RWPE1 (cell line): Measurements from ENCODE around the gene PLCH1.

Source experiments
- CTCF ChIA-PET: fragments of 350-600 bp; sonication (Branson Sonifier 250); formaldehyde crosslinking; extraction: SDS; loops from one replicate; lab custom pipeline; 2021; lab: Yijun Ruan, JAX
- POLR2A ChIA-PET: fragments of 400-600 bp; formaldehyde crosslinking; extraction: SDS; loops from one replicate; lab custom pipeline; 2020; ENCODE audit warnings: antibody characterized with exemption; ENCODE audit not compliant: low non-redundant PET; lab: Yijun Ruan, JAX
- DNase-seq: peaks from one replicate; pipeline ENCODE4 v3.0.0; 2012; ENCODE audit warnings: low spot score
- H3K27ac ChIP-seq: fragments of 450-650 bp; 2 replicates; pipeline ENCODE4 v1.5.1; 2017
- TF ChIP-seq, protein P1 (sequence below): fragments of 450-650 bp; conservative IDR thresholded peaks from 2 replicates; pipeline ENCODE4 v1.5.1; 2017; ENCODE audit warnings: low read depth, mild to moderate bottlenecking

PLCH1 gene

DNA sequence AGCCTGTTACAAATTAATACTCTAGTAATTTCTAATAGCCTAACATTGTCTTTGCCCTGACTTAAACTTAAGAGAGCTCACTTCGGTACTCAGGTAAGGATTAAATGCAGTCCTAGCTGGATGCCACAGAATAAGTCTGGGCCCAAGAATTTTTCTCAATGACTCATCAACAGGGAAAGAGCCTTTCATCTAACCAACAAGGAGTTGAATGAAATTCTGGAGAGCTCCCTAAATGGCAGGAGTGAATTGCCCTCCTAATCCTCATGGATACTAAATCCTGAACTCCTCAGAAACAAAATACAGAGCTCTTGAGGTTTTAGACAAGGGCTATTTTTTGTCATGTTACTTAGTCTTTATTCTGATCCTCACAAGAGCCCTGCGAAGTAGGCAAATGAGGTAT is 159.5 kb downstream of the PLCH1 start:
- peak; percentile 13 for DNase-seq
- ChIA-PET CTCF (no interaction called here), POLR2A (no interaction called here)

GRCh38 chr3:155581579-155581978 is 163.3 kb downstream of the PLCH1 start:
- no peak overlapping the region for H3K27ac ChIP-seq
- ChIA-PET POLR2A (no interaction called here), CTCF (no interaction called here)
- no peak for DNase-seq
- TF ChIP-seq, protein P1, sequence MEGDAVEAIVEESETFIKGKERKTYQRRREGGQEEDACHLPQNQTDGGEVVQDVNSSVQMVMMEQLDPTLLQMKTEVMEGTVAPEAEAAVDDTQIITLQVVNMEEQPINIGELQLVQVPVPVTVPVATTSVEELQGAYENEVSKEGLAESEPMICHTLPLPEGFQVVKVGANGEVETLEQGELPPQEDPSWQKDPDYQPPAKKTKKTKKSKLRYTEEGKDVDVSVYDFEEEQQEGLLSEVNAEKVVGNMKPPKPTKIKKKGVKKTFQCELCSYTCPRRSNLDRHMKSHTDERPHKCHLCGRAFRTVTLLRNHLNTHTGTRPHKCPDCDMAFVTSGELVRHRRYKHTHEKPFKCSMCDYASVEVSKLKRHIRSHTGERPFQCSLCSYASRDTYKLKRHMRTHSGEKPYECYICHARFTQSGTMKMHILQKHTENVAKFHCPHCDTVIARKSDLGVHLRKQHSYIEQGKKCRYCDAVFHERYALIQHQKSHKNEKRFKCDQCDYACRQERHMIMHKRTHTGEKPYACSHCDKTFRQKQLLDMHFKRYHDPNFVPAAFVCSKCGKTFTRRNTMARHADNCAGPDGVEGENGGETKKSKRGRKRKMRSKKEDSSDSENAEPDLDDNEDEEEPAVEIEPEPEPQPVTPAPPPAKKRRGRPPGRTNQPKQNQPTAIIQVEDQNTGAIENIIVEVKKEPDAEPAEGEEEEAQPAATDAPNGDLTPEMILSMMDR: no peak

More for the DNA sequence above, 159.5 kb downstream of the PLCH1 start:
- H3K27ac ChIP-seq: no peak overlapping the region
- TF ChIP-seq, protein P1: no peak

- no peak overlapping the region for H3K27ac ChIP-seq
- ChIA-PET CTCF (no interaction called here), POLR2A (no interaction called here)
- no peak for DNase-seq
- TF ChIP-seq, protein P1: no peak
Measured at GRCh38 chr3:155572085-155572484, 172.8 kb downstream of the PLCH1 start.

- no peak for DNase-seq
- no peak overlapping the region for H3K27ac ChIP-seq
- TF ChIP-seq, protein P1: no peak
- ChIA-PET POLR2A (no interaction called here), CTCF (no interaction called here)
Measured at GRCh38 chr3:155568295-155568694, 176.6 kb downstream of the PLCH1 start.

GRCh38 chr3:155560594-155560993 is 184.3 kb downstream of the PLCH1 start:
- no peak overlapping the region for H3K27ac ChIP-seq
- POLR2A ChIA-PET: no interaction called here
- CTCF ChIA-PET: no interaction called here
- TF ChIP-seq, protein P1: no peak
- DNase-seq: peak; percentile 52

- TF ChIP-seq, protein P1: no peak
- CTCF ChIA-PET: no interaction called here
- H3K27ac ChIP-seq: no peak overlapping the region
- no peak for DNase-seq
- POLR2A ChIA-PET: no interaction called here
Measured at GRCh38 chr3:155560135-155560534, 184.7 kb downstream of the PLCH1 start.

GRCh38 chr3:155556531-155556930 is 188.3 kb downstream of the PLCH1 start:
- CTCF ChIA-PET: interaction anchor here (0.6 kb wide), 1 partner anchor 38 kb away, joined by 3 read pairs; no protein-coding TSS in a partner anchor
- POLR2A ChIA-PET: no interaction called here
- DNase-seq: no peak
- H3K27ac ChIP-seq: no peak overlapping the region
- TF ChIP-seq, protein P1: no peak
